Measurements from ENCODE around the gene AMHR2. TPM values are rescaled to one million over a fixed set of nuclear protein-coding genes. Genes with fewer than 3 reads are reported as not detected.
"Not testable (repeated sequence)": the region's sequence is repeated elsewhere in the genome, so short reads cannot be mapped to it uniquely, and the experiment has no call there.

The AMHR2 gene
- polyA plus RNA-seq, 1 donor (not counting 4 experiments of a cell fraction or from before 2014, with no cell fraction given): 0.04 TPM

- no peaks in the 10 kb centered on the region for H3K9me3 ChIP-seq (ENCODE audit: control insufficient read depth, low read depth, low read length)
- H3K27me3 ChIP-seq (ENCODE audit: control insufficient read depth, extremely low read depth, insufficient read depth, low read length): no peaks in the 10 kb centered on the region
- no peak overlapping the region for H2AFZ ChIP-seq (ENCODE audit: control insufficient read depth, low read length)
- no peak for TF ChIP-seq CTCF (optimal IDR thresholded peaks at IDR 0.05 in 1 of 3, IDR thresholded peaks at IDR 0.05 in 1 of 3, conservative IDR thresholded peaks at IDR 0.05 in 1 of 3; ENCODE audit: extremely low read depth in 1 of 3, insufficient read depth in 2 of 3, low read length in 3 of 3)
- DNase-seq (ENCODE audit: low read depth, low spot score) (no peak), FAIRE-seq (no peak)
- H3K9ac ChIP-seq (ENCODE audit: control insufficient read depth, extremely low read depth, insufficient read depth, low read length): peak overlapping the region; percentile 18
- peaks cover 0 to 25% of the 10 kb centered on the region in 2 experiments for H3K36me3 ChIP-seq (ENCODE audit: control insufficient read depth in 2 of 2, extremely low read depth in 1 of 2, insufficient read depth in 2 of 2, low read length in 2 of 2)
- dilution Hi-C loops (cut with MboI; ENCODE audit: extremely low pct_ligation_motif_present, low sequenced_read_pairs): no loop called here
- peak overlapping the region; percentile 20 to 58 (median 55) for H3K4me3 ChIP-seq (ENCODE audit: control insufficient read depth in 2 of 3, extremely low read depth in 1 of 3, insufficient read depth in 2 of 3, low read depth in 1 of 3, low read length in 3 of 3)
- H3K4me1 ChIP-seq (ENCODE audit: control insufficient read depth, extremely low read depth, insufficient read depth, low read length): peaks cover 59% of the 10 kb centered on the region
- peak overlapping the region; percentile 92 for H3K4me2 ChIP-seq (ENCODE audit: control insufficient read depth, extremely low read depth, insufficient read depth, low read depth, low read length)
- peaks cover 5% of the 10 kb centered on the region for H3K9me1 ChIP-seq (ENCODE audit: control insufficient read depth, extremely low read depth, insufficient read depth, low read length)
- H3K27ac ChIP-seq (ENCODE audit: control insufficient read depth, insufficient read depth, low read length): peak overlapping the region; percentile 95
- H3K79me2 ChIP-seq (ENCODE audit: control insufficient read depth, insufficient read depth, low read length): peaks cover 52% of the 10 kb centered on the region
- H4K20me1 ChIP-seq (ENCODE audit: control insufficient read depth, extremely low read depth, insufficient read depth, low read length): peaks cover 10% of the 10 kb centered on the region
These were observed 40.4 kb upstream of the AMHR2 start for GRCh38 chr12:53383258-53383657.

GRCh38 chr12:53386381-53386780, 37.3 kb upstream of the AMHR2 start:
- Histone ChIP-seq H3K36me3 (ENCODE audit: control insufficient read depth in 2 of 2, extremely low read depth in 1 of 2, insufficient read depth in 2 of 2, low read length in 2 of 2) (peaks cover 0 to 25% of the 10 kb centered on the region in 2 experiments), H3K4me2 (ENCODE audit: control insufficient read depth, extremely low read depth, insufficient read depth, low read depth, low read length) (peak overlapping the region; percentile 54), H3K4me1 (ENCODE audit: control insufficient read depth, extremely low read depth, insufficient read depth, low read length) (peaks cover 71% of the 10 kb centered on the region), H3K4me3 (ENCODE audit: control insufficient read depth in 2 of 3, extremely low read depth in 1 of 3, insufficient read depth in 2 of 3, low read depth in 1 of 3, low read length in 3 of 3) (peak overlapping the region in 2 of 3 experiments; percentile 32 to 33), H3K79me2 (ENCODE audit: control insufficient read depth, insufficient read depth, low read length) (peaks cover 81% of the 10 kb centered on the region), H4K20me1 (ENCODE audit: control insufficient read depth, extremely low read depth, insufficient read depth, low read length) (peaks cover 12% of the 10 kb centered on the region)
- H3K27ac ChIP-seq (ENCODE audit: control insufficient read depth, insufficient read depth, low read length); dilution Hi-C loops (cut with MboI; ENCODE audit: extremely low pct_ligation_motif_present, low sequenced_read_pairs); H2AFZ ChIP-seq (ENCODE audit: control insufficient read depth, low read length); DNase-seq (ENCODE audit: low read depth, low spot score); H3K9me3 ChIP-seq (ENCODE audit: control insufficient read depth, low read depth, low read length); FAIRE-seq; H3K9me1 ChIP-seq (ENCODE audit: control insufficient read depth, extremely low read depth, insufficient read depth, low read length); H3K27me3 ChIP-seq (ENCODE audit: control insufficient read depth, extremely low read depth, insufficient read depth, low read length); H3K9ac ChIP-seq (ENCODE audit: control insufficient read depth, extremely low read depth, insufficient read depth, low read length): not testable (repeated sequence)

GRCh38 chr12:53388932-53389331, 34.7 kb upstream of the AMHR2 start:
- dilution Hi-C loops (cut with MboI; ENCODE audit: extremely low pct_ligation_motif_present, low sequenced_read_pairs): no loop called here
- peaks cover 88% of the 10 kb centered on the region for H3K79me2 ChIP-seq (ENCODE audit: control insufficient read depth, insufficient read depth, low read length)
- no peak overlapping the region for H2AFZ ChIP-seq (ENCODE audit: control insufficient read depth, low read length)
- DNase-seq (ENCODE audit: low read depth, low spot score) (no peak), FAIRE-seq (no peak)
- no peak overlapping the region for H3K27ac ChIP-seq (ENCODE audit: control insufficient read depth, insufficient read depth, low read length)
- H3K4me1 ChIP-seq (ENCODE audit: control insufficient read depth, extremely low read depth, insufficient read depth, low read length): peaks cover 53% of the 10 kb centered on the region
- H3K9me3 ChIP-seq (ENCODE audit: control insufficient read depth, low read depth, low read length): no peaks in the 10 kb centered on the region
- peaks cover 0 to 7% of the 10 kb centered on the region in 2 experiments for H3K36me3 ChIP-seq (ENCODE audit: control insufficient read depth in 2 of 2, extremely low read depth in 1 of 2, insufficient read depth in 2 of 2, low read length in 2 of 2)
- peaks cover 2% of the 10 kb centered on the region for H4K20me1 ChIP-seq (ENCODE audit: control insufficient read depth, extremely low read depth, insufficient read depth, low read length)
- TF ChIP-seq CTCF (optimal IDR thresholded peaks at IDR 0.05 in 1 of 3, IDR thresholded peaks at IDR 0.05 in 1 of 3, conservative IDR thresholded peaks at IDR 0.05 in 1 of 3; ENCODE audit: extremely low read depth in 1 of 3, insufficient read depth in 2 of 3, low read length in 3 of 3) (no peak), EZH2 (IDR thresholded peaks at IDR 0.05; ENCODE audit: low read length) (no peak)
- no peak overlapping the region for H3K9ac ChIP-seq (ENCODE audit: control insufficient read depth, extremely low read depth, insufficient read depth, low read length)
- no peaks in the 10 kb centered on the region for H3K27me3 ChIP-seq (ENCODE audit: control insufficient read depth, extremely low read depth, insufficient read depth, low read length)
- no peaks in the 10 kb centered on the region for H3K9me1 ChIP-seq (ENCODE audit: control insufficient read depth, extremely low read depth, insufficient read depth, low read length)
- H3K4me2 ChIP-seq (ENCODE audit: control insufficient read depth, extremely low read depth, insufficient read depth, low read depth, low read length): peak overlapping the region; percentile 75
- no peak overlapping the region for H3K4me3 ChIP-seq (ENCODE audit: control insufficient read depth in 2 of 3, extremely low read depth in 1 of 3, insufficient read depth in 2 of 3, low read depth in 1 of 3, low read length in 3 of 3)

Measured in keratinocyte (primary cell).